Transverse colon (tissue), 3 donors: ENCODE measurements around the gene F3.

Experiments used
- CTCF ChIP-seq, 5 experiments: fragments of 200-600 bp in 3 of 5; fragments of 450-650 bp in 2 of 5; sonication (generic) in 3 of 5; IDR thresholded peaks; 1 replicate in 2 of 5; 2 replicates in 3 of 5; pipeline ENCODE4 v1.5.1; 2016 to 2017; ENCODE audit warnings: antibody characterized with exemption in 5 of 5, inconsistent platforms in 3 of 5, mild to moderate bottlenecking in 2 of 5, moderate library complexity in 1 of 5
- POLR2A ChIP-seq: fragments of 450-650 bp; IDR thresholded peaks from one replicate; pipeline ENCODE4 v1.6.1; 2016; ENCODE audit warnings: antibody characterized with exemption, mild to moderate bottlenecking, moderate library complexity

DNA sequence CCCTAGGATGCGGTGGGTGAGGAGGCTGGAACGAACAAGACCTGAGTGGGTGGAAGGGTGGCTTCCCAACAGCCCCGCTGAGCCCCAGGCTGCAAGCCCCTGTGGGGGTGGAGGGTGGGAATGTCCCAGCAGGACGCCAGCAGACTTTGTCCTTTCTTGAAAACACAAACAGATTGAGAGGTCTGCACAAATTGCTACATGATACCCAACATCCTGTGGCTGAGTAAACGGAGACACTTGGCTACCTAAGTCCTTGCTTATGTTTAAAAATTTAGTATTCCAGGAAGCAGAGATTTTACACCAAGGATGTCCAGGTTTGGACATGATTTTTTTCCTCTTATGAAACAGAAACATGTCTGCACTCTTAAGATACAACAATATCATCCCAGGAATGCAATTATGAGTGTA, 11.8 kb upstream of the F3 start:
- TF ChIP-seq CTCF (IDR thresholded peaks at IDR 0.05) (no peak), POLR2A (no peak)
